GM19240 (cell line): ENCODE results near the gene MGAT3.
"Not testable (repeated sequence)": the region's sequence is repeated elsewhere in the genome, so short reads cannot be mapped to it uniquely, and the experiment has no call there.

Experiments used
- DNase-seq: peaks from one replicate; pipeline ENCODE4 v3.0.0; 2011; ENCODE audit warnings: low spot score; ENCODE audit not compliant: insufficient read length

The MGAT3 gene

DNA sequence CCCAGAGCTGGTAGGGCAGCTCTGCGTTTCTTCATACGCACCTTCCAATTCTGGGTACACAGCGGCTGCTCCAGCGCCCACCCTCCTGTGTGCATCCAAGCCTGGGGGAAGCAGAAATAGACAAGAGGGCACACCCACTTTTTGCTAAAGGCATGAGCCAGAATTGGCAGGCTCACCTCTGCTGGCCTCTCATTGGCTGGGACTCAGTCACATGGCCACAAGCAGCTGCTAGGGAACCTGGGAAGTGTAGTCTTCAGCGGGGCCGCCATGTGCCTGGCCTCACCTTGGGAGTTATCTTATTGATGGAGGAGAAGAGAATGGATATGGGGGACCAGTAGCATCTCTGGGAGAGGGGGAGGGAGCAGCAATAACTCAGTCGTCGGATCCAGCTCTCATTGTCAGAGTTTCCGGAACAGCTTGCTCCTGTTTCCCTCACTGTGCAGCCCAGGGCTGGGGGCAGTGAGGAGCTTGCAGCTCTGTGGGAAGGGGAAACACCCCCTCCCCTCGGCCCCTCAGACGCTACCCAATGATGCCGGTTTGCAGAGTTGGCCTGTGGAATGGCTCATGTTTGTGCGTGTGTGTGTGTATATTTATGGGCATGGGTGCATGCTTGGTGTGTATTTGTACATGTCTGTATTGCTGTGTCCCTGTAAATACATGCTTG, 33.5 kb downstream of the MGAT3 start:
- DNase-seq = peak; percentile 99

DNA sequence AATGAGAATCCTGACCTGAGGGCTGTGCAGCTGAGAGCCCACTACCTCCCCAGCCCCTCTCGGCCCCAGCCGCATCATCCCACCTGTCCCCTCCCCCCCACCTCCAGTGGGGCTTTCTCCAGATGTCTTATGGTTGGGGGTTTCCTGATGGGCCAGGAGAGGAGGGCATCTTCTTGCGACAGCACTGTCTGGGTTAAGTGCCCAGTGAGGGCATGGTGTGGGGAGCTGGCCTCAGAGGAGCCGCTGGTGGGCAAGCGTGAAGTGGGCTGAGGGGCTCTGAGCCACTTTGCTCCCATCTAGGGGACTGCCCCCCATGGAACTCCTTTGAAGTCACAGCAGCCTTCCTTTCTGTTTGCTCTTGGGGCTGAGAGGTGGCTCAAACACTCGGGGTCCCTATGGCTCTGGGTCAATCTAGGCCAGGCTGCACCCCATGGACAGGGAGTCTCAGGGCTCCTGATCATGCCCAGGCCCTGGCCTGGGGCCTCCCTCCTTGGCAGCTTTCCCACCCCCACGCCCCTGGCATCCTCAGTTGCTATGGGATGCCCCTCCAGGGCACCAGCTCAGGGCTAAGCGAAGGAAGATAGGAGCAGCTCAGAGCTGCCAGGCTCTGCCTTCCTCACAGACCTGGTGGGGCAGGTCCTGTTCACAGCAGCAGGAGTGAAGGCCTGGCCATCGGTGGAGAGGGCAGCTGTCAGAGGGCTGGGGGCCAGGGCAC, 34.3 kb downstream of the MGAT3 start:
- no peak for DNase-seq

DNA sequence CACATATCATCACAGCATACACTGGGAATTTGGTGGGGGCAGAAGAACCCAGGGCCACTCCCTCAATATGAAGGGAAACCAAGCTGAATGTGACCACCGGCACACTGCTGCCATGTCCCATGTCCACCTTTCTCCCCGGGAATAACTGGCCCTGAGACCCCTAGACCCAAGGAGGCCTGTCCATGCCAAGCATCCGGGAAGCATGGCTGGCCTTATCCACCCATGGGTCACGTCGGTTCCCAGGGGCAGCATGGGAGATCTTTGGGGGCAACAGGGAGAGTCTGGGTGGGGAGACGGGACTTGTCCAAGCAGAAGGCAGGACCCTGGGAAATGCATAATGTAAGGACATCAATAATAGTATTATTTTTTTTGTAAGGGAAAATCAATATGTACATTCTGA, 34.9 kb downstream of the MGAT3 start:
- DNase-seq = no peak

DNA sequence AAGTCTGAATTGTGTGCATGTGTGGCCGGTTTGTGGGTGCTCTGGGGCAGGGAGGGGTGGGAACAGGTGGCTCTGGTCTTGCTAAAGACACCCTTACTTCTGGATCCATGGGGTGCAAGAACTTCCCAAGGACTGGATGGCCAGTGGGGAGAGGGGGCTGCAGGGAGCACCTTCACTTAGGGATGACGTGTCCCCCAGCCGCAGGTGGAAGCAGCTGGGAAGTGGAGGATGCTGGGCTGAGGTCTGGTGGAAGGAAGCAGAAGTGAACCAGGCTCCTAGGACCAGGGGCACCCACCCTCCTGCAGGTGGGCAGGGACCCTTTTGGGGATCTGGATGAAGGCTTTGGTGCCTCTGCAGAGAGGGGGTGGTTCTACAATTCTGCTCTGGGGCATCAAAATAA, 35.4 kb downstream of the MGAT3 start:
- no peak for DNase-seq

DNA sequence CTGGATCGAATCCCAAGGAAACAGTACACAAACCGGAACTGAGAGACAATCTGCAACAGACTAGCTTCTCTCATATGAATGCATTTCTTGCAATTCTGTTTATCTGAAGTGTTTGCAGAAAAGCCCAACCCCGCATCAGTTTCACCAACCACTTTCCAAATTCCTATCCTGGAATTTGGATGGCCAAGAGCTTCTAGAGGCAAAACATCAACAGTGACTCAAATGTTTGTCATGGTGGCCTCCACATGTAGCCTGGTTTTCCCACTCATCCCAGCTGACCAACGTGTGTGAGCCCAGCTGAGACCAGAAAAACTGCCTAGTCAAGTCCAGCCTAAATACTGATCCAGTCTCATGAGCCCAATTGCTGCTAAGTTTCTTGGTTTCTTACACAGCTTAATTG, 36.9 kb downstream of the MGAT3 start:
- DNase-seq = no peak

DNA sequence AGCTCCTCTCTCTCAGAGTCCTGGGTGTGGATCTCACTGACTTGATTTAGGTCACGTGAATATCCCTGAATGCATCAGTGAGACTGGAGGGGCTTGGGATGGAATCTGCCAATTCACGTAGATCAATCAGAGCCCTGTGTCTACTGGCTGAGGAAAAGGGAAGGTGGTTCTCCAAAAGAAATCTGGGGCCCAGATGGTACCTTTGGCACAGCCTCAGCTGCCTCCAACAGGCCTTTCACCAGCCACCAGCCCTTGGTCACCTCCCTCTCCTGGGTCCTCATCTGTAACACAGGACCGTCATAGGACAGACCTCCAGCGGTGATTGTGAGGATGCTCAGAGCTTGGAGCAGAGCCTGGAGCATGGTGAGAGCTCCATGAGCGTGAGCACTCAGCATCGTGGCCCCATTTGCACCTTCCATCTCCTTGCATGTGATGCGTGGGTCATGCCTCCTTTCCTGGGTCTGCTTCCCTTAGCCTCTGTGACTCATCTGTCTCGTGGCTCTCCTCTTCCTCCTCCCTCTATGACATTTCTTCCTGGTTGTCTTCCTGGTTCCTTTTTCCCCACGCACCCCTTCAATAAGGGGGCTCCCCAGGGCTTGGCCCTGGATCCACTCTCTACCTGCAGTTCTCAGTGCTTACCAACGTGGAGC, 37.8 kb downstream of the MGAT3 start:
- no peak for DNase-seq

DNA sequence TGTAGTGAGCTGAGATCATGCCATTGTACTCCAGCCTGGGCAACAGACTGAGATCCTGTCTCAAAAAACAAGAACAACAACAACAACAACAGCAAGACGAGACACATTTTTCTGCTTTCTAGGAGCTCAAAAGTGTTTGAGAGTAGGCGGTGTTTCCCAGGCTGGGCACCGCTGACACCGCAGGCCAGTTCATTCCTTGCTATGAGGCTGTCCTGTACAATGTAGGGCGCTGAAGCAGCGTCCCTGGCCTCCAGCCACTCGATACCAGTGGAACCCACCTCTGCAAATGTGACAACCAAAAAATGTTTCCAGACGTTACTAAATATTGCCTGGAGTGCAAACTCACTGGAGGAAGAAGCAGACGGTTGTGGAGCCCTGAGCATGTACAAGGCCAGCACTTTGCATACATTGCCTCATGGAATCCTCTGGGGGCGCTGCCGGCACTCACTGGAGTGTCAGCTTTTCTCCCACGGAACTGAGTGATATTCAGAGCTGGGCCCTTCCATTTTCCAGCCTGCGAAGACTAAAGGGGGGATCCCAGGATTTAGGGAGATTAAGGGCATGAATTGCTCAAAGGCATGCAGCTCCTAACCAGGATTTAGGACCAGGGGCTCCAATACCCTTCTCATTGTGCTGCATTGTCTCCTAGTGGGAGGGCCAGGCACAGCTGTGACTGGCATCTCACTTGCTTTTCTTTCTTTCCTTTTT, 39.5 kb downstream of the MGAT3 start:
- no peak for DNase-seq

DNA sequence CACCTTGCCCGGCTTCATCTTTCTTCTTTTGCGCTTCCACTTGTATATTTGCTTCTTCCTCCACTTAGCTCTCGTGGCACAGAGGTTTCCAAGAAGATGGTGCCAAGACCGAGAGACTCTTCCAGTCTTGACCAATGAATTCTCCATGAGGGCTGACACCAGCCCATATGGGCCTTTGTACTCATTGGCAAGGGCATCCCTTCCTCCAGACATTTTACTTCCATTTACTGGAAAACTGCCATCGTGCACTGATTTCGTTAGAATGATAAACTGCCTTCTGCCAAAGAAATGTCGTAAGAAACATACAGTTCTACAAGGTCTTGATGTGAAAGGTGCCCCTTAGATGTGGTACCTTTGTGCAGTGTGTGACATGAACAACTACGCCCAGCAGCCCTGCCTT, 40.6 kb downstream of the MGAT3 start:
- DNase-seq = no peak

DNA sequence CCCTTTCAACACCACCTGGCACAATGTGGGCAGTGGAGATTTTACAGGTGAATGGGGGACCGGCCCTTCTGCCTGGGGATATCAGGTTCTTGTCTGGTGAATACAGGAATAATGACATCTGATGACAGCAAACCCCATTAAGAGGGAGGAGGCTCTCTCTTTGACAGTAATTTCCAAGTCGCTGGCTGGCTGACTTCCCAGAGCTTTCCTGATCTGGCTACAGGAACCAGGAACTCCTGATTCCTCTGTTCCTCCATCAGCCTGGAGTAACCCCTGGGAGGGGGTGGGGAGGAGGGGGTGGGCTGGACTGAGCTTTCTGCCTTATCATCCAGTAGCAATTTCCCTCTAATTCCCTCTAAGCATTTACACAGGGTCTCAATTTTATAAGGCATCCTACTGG, 41.6 kb downstream of the MGAT3 start:
- no peak for DNase-seq

DNA sequence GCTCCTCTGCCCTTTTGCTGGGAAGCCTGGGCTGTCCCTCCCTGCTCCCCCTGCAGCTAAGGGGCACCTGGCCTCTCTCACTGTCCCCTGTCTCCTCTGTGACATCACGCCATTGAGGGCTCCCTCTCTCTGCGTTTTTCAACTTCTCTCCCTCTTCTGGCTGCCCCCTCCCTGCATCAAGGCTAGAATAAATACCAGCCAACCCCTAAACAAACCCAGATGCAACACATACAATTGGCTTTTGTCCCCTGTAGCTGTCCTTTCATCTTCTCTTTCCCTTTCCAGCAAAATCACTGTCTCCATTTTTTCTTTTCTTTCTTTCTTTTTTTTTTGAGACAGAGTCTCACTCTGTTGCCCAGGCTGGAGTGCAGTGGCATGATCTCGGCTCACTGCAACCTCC, 42.0 kb downstream of the MGAT3 start:
- DNase-seq = no peak

DNA sequence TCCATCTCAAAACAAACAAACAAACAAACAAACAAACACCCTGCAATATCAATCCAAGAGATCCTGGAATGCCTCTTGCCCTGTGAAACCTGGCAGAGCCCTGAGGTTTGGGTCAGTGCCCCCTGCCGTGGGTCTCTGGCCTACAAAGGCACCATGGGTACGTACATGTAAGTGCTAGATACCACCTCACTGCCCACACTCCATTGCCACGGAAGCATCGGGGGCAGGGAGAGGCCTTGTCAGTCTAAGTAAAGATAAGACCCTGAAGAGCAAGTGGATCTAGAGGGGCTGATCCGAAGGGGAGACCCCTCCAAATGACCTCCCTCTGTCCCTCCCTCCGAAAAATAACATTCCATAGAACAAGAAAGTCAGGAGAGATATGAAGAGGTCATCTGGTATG, 43.3 kb downstream of the MGAT3 start:
- DNase-seq = no peak

DNA sequence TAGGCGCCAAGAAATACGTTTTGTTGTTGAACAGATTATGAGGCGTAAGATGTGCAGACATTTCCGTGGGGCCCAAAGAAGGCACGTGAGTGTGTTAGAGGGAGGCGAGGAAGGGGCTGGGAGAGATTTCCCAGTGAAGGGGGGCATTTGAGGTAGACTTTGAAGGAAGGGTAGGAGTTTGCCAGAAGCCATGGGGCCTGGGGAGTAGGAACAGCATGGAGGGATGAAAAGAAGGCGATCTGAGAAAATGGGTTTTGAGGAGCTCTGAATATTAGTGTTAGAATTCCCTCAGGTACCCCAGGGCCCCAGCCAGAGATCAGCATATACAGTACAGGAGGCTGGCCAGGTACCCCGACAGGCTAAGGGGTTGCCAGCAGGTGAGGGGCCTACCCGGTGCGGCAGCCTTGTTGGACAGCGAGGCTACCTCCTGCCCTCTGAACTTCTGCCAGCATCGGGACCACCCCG, 44.9 kb downstream of the MGAT3 start:
- no peak for DNase-seq

DNA sequence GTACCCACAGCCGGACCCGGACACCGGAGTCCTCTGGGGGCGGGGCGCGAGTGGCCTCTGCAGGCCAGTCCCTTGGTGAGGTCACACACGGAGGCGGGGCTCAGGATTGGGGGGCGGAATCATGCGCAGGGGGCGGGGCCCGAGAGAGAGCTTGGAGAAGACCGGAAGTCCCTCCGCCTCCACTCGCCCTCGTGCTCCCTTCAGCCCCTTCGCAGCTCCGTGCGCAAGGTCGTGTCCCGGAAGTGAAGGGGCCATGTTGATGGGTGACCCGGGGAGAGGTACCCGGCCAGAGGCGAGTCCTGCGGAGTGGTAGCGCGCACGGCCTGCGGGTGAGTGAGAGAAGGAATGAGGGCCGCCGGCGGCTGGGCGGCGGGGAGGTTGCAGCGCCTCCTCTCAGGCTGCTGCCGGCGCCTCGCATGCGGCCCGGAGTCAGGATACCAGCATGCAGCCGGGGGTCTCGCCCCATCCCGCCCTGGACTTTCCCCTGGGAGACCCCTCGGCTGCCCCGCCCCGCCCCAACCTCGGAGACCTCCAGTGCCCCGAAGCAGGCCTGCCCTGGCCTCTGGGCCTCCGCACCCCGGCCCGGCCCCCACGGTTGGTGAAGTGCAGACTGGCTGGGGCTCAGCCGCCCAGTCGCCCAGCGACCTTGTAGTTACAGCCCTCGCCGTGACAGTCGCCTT, 45.4 kb downstream of the MGAT3 start, which contains the start of gene MIEF1:
Gene MIEF1, plus strand, starts transcription at position 182 of the 680 bp plus-strand sequence. CDS start 9,005 bp downstream, outside the sequence.
- DNase-seq = peak; percentile 95

DNA sequence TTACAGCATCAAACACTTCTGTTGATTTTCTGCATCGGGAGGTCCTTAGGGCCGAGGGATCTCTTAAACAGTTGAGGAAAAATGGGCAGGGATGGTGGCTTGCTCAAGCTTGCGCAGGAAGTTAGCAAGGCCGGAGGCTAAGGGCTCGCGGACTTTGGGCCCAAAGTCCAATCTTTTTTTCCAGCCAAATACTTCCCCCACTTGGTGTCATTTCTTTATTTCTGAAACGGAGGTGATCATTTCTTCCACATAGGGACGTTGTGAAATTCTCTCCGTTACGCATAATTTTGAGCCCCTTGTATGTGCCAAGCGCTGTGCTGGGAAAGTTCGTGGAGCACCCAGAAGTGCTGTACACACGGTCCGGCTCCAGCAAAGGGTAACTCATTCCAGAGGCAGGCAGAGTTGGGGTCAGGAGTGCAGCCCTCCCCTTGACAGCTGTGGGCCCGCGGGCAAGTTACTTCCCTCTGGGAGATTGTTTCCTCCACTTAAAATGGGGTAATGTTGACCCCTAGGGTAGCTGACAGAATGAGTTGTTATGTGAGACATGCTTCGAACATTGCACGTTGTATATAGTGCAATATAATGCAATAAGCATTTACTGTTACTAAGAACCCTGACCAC, 46.1 kb downstream of the MGAT3 start:
- no peak for DNase-seq

DNA sequence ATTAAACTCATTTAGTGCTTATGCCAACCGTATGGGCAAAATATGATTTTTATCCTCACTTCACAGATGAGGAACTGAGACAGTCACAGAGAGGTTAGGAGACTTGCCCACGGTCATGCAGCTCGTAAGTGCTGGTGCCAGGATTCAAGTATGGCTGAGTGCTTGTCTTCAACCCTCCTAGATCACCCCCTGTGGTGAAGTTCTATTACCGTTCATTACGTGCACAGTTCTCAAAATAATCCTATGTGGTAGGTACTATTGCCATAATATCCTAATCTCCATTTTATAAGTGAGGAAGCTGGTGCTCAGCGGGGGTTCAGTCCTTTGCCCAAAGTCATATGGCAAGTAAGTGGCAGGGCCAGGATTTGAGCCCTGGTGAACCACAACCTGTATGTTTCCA, 46.8 kb downstream of the MGAT3 start:
- no peak for DNase-seq

DNA sequence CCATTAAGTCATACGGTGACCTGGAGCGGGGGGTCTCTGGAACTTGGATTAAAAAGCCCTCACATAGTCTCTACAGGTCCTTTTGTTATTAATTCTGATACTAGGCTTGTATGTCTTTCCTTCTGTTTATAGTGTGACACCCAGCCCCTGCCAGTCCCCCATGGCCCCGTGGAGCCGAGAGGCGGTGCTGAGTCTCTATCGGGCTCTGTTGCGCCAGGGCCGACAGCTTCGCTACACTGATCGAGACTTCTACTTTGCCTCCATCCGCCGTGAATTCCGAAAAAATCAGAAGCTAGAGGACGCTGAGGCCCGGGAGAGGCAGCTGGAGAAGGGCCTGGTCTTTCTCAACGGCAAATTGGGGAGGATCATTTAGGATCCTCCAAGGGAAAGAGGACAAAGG, 47.3 kb downstream of the MGAT3 start:
- no peak for DNase-seq

DNA sequence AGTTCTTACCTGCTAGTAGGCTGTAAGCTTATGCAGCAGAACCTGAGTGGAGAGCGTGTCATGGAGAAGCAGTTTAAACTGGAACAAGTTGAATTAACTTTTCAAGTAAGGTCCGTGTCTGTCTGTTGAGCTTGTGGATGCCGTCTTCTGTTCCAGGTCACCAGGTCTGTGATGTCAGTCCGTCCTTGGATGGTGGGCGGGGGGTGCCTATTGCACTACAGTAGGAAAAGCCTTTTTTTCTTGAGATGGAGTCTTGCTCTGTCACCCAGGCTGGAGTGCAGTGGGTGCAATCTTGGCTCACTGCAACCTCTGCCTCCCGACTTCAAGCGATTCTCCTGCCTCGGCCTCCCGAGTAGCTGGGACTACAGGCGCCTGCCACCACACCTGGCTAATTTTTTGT, 50.2 kb downstream of the MGAT3 start:
- DNase-seq = not testable (repeated sequence)

DNA sequence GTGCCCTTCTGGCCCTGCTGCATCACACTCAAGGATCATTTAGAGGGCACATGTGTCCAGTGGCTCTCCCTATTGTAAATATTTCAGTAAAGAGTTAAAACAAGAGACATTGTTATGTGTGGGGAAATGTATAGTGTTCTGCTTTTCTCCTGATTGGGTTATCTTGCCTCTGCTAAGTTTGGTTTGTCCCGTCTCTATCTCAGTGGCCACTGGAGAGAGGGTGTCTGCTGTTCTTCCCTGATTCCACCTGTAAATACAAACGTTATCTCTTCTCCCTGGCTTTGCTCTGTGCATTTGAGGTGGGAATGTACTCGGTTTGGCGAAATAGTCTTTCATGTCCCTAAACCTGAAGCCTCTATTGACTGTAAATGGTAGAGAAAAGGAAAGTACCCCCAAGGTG, 51.6 kb downstream of the MGAT3 start:
- DNase-seq = no peak

DNA sequence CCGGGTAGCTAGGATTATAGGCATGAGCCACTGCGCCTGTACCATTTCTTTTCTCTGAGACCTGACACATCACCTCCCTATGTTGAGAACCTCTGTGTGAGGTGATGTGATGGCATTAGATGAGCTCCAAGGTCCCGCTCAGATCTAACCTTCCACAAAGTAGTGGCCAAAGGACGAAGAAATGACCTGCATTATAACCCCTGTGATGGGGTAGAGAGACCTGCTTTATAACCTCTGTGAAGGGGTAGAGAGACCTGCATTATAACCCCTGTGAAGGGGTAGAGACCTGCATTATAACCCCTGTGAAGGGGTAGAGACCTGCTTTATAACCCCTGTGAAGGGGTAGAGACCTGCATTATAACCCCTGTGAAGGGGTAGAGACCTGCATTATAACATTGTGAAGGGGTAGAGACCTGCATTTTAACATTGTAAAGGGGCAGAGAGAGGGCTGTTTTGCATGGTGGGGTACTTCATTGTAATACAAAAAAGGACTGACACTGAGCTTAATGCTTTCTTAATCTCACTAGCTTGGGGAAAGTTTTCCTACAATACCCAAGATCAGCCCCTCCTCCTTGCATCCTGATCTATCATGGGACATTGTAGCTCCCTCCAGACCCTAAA, 53.8 kb downstream of the MGAT3 start:
- no peak for DNase-seq

DNA sequence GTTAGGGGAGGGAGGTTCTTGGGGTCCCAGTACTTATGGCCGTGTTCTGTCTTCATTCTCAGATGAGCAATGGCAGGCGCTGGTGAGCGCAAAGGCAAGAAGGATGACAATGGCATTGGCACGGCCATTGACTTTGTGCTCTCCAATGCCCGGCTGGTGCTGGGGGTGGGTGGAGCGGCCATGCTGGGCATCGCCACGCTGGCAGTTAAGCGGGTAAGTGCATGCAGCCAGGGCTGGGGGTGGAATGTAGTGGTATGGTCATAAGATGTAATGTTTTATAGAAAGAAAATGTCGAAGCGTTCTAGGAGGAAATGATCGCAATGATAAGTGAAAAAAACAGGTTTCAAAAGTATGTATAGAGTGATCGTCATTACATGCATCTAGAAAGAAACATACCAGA, 54.4 kb downstream of the MGAT3 start:
- no peak for DNase-seq
